Gastroesophageal sphincter (tissue), 4 donors: Measurements from ENCODE around the gene COPS4. TPM values are rescaled to one million over a fixed set of nuclear protein-coding genes. Genes with fewer than 3 reads are reported as not detected.
"Not testable (repeated sequence)": the region's sequence is repeated elsewhere in the genome, so short reads cannot be mapped to it uniquely, and the experiment has no call there.

Source experiments
- ATAC-seq: fragments of 150-250 bp; one replicate; pipeline ENCODE4 v1.9.1; 2016; ENCODE audit warnings: mild to moderate bottlenecking, moderate library complexity
- H3K27ac ChIP-seq, 4 donors: fragments of 200-600 bp; sonication (generic) in 3 of 4; 1 replicate in 3 of 4; 2 replicates in 1 of 4; pipeline ENCODE4 v1.5.1; 2016 to 2019
- H3K27me3 ChIP-seq: fragments of 200-600 bp; sonication (generic); one replicate; pipeline ENCODE4 v1.5.1; 2019
- H3K36me3 ChIP-seq, 2 donors: fragments of 200-600 bp; sonication (generic); one replicate each; pipeline ENCODE4 v1.5.1; 2019; ENCODE audit warnings: control low read depth in 1 of 2
- H3K4me1 ChIP-seq, 3 donors: fragments of 200-600 bp; sonication (generic); 1 replicate in 2 of 3; 2 replicates in 1 of 3; pipeline ENCODE4 v1.5.1; 2016 to 2019; ENCODE audit warnings: control low read depth in 2 of 3
- H3K4me3 ChIP-seq, 2 donors: fragments of 200-600 bp; sonication (generic); one replicate each; pipeline ENCODE4 v1.5.1; 2019; ENCODE audit warnings: mild to moderate bottlenecking in 1 of 2, moderate library complexity in 1 of 2
- H3K9me3 ChIP-seq, 3 donors: fragments of 200-600 bp; sonication (generic); one replicate each; pipeline ENCODE4 v1.5.1; 2017 to 2019; ENCODE audit warnings: control low read depth in 2 of 3
- CTCF ChIP-seq, 4 experiments: fragments of 200-600 bp in 2 of 4; fragments of 450-650 bp in 2 of 4; sonication (generic) in 1 of 4; IDR thresholded peaks; one replicate each; pipeline ENCODE4 v1.5.1; 2017 to 2019; ENCODE audit warnings: antibody characterized with exemption in 4 of 4, mild to moderate bottlenecking in 2 of 4, moderate library complexity in 2 of 4
- EP300 ChIP-seq: sonication (generic); formaldehyde crosslinking; IDR thresholded peaks from one replicate; pipeline ENCODE4 v1.6.1; 2017; ENCODE audit warnings: antibody characterized with exemption, mild to moderate bottlenecking
- POLR2A ChIP-seq, 2 donors: fragments of 450-650 bp; IDR thresholded peaks; one replicate each; pipeline ENCODE4 v1.6.1; 2017; ENCODE audit warnings: antibody characterized with exemption in 2 of 2, mild to moderate bottlenecking in 2 of 2, moderate library complexity in 1 of 2
- POLR2AphosphoS5 ChIP-seq: sonication (generic); formaldehyde crosslinking; IDR thresholded peaks from one replicate; pipeline ENCODE4 v1.6.1; 2017; ENCODE audit warnings: antibody characterized with exemption
- whole genome bisulfite sequencing, 2 donors: methylation state at CpG; one replicate each; pipeline ENCODE4 v1.1.5; 2018; ENCODE audit warnings: low coverage in 1 of 2; 5-methylcytosine and 5-hydroxymethylcytosine counted together
- total RNA-seq, 4 donors: library from RNA; depleted of rRNA; stranded (reverse); fragments of >200 nt; gene quantifications; one replicate each; pipeline ENCODE4 v1.1.0, GENCODE V29; 2016

Gene COPS4
- total RNA-seq, 4 donors from 2014 or later: 51.0 to 60.7 (median 55.8) TPM

- 0 to 8% methylated on average over 13 of the region's 13 CpGs for WGBS, 2 donors
- H3K4me3 ChIP-seq: peak overlapping the region; percentile 65 to 72
- H3K4me1 ChIP-seq: peaks cover 0 to 41% (median 13%) of the 10 kb centered on the region in 3 donors
- H3K9me3 ChIP-seq: no peaks in the 10 kb centered on the region
- no peak for ATAC-seq
- no peaks in the 10 kb centered on the region for H3K27me3 ChIP-seq
- H3K27ac ChIP-seq: peak overlapping the region; percentile 55 to 97 (median 91)
- TF ChIP-seq POLR2AphosphoS5 (no peak), POLR2A (IDR thresholded peaks at IDR 0.05) (no peak), EP300 (no peak), CTCF (IDR thresholded peaks at IDR 0.05) (no peak)
- no peaks in the 10 kb centered on the region for H3K36me3 ChIP-seq
These were observed 21.5 kb upstream of the COPS4 start for GRCh38 chr4:83013420-83013867.

- TF ChIP-seq CTCF (IDR thresholded peaks at IDR 0.05) (no peak), POLR2AphosphoS5 (no peak), EP300 (no peak), POLR2A (IDR thresholded peaks at IDR 0.05) (no peak)
- Histone ChIP-seq H3K4me3 (peak overlapping the region in 1 of 2 donors; percentile 72), H3K27me3 (no peaks in the 10 kb centered on the region), H3K9me3 (no peaks in the 10 kb centered on the region), H3K27ac (peak overlapping the region in 2 of 4 donors; percentile 91 to 97), H3K36me3 (no peaks in the 10 kb centered on the region), H3K4me1 (peaks cover 0 to 36% (median 13%) of the 10 kb centered on the region in 3 donors)
- ATAC-seq: no peak
These were observed 21.1 kb upstream of the COPS4 start for GRCh38 chr4:83013902-83014301.

- 79 to 88% methylated on average over 3 of the region's 3 CpGs for WGBS, 2 donors
- ATAC-seq: no peak
- Histone ChIP-seq H3K27me3 (no peaks in the 10 kb centered on the region), H3K36me3 (no peaks in the 10 kb centered on the region), H3K4me1 (no peaks in the 10 kb centered on the region), H3K4me3 (no peak overlapping the region), H3K9me3 (peaks cover 0 to 9% (median 0%) of the 10 kb centered on the region in 3 donors), H3K27ac (no peak overlapping the region)
- TF ChIP-seq CTCF (IDR thresholded peaks at IDR 0.05) (no peak), POLR2A (IDR thresholded peaks at IDR 0.05) (no peak), EP300 (no peak), POLR2AphosphoS5 (no peak)
These were observed 15.0 kb upstream of the COPS4 start for GRCh38 chr4:83019794-83020494.

GRCh38 chr4:83022724-83023450 lies 12.1 kb upstream of the COPS4 start:
- no peaks in the 10 kb centered on the region for H3K4me1 ChIP-seq
- H3K27ac ChIP-seq: no peak overlapping the region
- H3K4me3 ChIP-seq: no peak overlapping the region
- WGBS, 2 donors: 68% methylated on average over 2 of the region's 2 CpGs; no CpG with 5 or more reads in 1 of the 2 donors
- ATAC-seq: no peak
- no peaks in the 10 kb centered on the region for H3K36me3 ChIP-seq
- no peaks in the 10 kb centered on the region for H3K27me3 ChIP-seq
- H3K9me3 ChIP-seq: peaks cover 0 to 19% (median 0%) of the 10 kb centered on the region in 3 donors
- TF ChIP-seq POLR2A (IDR thresholded peaks at IDR 0.05) (no peak), CTCF (IDR thresholded peaks at IDR 0.05) (no peak), EP300 (no peak), POLR2AphosphoS5 (no peak)

- H3K27me3 ChIP-seq, ATAC-seq, H3K27ac ChIP-seq, H3K36me3 ChIP-seq, H3K4me1 ChIP-seq, H3K4me3 ChIP-seq: not testable (repeated sequence)
- 67 to 100% methylated on average over 1 of the region's 1 CpG for WGBS, 2 donors
- peaks cover 0 to 19% (median 0%) of the 10 kb centered on the region in 3 donors for H3K9me3 ChIP-seq
These were observed 11.4 kb upstream of the COPS4 start for GRCh38 chr4:83023599-83023998.
